Retinal pigment epithelial cell (primary cell): ENCODE results near the gene KRTAP3-2.
A peak's percentile ranks its signal among the peaks of the same experiment; 100 is the strongest.

Experiments
- DNase-seq: peaks from one replicate; pipeline ENCODE4 v3.0.0-alpha.2; 2010; ENCODE audit warnings: low read depth
- H3K4me3 ChIP-seq: 2 replicates; pipeline ENCODE4 v1.5.1; 2011; ENCODE audit warnings: mild to moderate bottlenecking, low read length, control low read depth, moderate library complexity
- CTCF ChIP-seq: conservative IDR thresholded peaks from 2 replicates; pipeline ENCODE4 v1.5.1; 2011; ENCODE audit warnings: low read depth, low read length, control low read depth, inconsistent platforms

KRTAP3-2 gene

GRCh38 chr17:40956401-40957254, 43.1 kb downstream of the KRTAP3-2 start:
- DNase-seq = peak; percentile 65
- no peak for TF ChIP-seq CTCF
- no peak overlapping the region for H3K4me3 ChIP-seq

- DNase-seq = no peak
- H3K4me3 ChIP-seq = no peak overlapping the region
- no peak for TF ChIP-seq CTCF
Measured at GRCh38 chr17:40953881-40954280, 45.8 kb downstream of the KRTAP3-2 start.

GRCh38 chr17:40952661-40953060, 47.0 kb downstream of the KRTAP3-2 start:
- H3K4me3 ChIP-seq = no peak overlapping the region
- DNase-seq = peak; percentile 96
- TF ChIP-seq CTCF = no peak

GRCh38 chr17:40952154-40952553, 47.6 kb downstream of the KRTAP3-2 start:
- DNase-seq = no peak
- no peak for TF ChIP-seq CTCF
- no peak overlapping the region for H3K4me3 ChIP-seq

GRCh38 chr17:40951011-40951622, 48.6 kb downstream of the KRTAP3-2 start:
- no peak overlapping the region for H3K4me3 ChIP-seq
- no peak for DNase-seq
- TF ChIP-seq CTCF = no peak

- no peak for DNase-seq
Measured at GRCh38 chr17:40950176-40950575, 49.5 kb downstream of the KRTAP3-2 start.

More at GRCh38 chr17:40950176-40950575, 49.5 kb downstream of the KRTAP3-2 start:
- H3K4me3 ChIP-seq = no peak overlapping the region
- no peak for TF ChIP-seq CTCF
